Bronchus fibroblast of lung (primary cell): ENCODE measurements around the gene SEMG1. TPM values are rescaled to one million over a fixed set of nuclear protein-coding genes. Genes with fewer than 3 reads are reported as not detected.

Experiments used
- total RNA-seq: library from RNA; depleted of rRNA; stranded (reverse); fragments of >200 nt; gene quantifications from 2 replicates; pipeline ENCODE4 v1.2.3, GENCODE V29; 2015

Gene SEMG1, protein sequence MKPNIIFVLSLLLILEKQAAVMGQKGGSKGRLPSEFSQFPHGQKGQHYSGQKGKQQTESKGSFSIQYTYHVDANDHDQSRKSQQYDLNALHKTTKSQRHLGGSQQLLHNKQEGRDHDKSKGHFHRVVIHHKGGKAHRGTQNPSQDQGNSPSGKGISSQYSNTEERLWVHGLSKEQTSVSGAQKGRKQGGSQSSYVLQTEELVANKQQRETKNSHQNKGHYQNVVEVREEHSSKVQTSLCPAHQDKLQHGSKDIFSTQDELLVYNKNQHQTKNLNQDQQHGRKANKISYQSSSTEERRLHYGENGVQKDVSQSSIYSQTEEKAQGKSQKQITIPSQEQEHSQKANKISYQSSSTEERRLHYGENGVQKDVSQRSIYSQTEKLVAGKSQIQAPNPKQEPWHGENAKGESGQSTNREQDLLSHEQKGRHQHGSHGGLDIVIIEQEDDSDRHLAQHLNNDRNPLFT
- not detected in 2 replicates for total RNA-seq

DNA sequence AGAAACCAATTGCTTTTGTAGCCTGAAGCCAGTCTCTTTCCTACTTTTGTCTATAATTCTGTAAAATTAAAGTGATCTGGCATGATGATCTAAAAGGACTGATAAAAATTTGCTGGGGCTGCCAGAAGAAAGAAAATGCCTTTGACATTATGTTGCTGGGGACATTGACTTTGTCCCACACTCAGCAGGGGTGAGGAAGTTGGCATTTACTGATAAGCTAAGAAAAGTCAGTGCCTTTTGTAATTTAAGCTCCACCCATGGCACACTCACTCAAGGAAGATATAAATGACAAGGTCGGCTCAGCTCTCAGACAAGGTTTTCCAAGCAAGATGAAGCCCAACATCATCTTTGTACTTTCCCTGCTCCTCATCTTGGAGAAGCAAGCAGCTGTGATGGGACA, at the start of gene SEMG1:
TSS of gene SEMG1 (plus strand) at position 309 of the 400 bp plus-strand sequence. CDS start at position 330, 21 bp downstream.

DNA sequence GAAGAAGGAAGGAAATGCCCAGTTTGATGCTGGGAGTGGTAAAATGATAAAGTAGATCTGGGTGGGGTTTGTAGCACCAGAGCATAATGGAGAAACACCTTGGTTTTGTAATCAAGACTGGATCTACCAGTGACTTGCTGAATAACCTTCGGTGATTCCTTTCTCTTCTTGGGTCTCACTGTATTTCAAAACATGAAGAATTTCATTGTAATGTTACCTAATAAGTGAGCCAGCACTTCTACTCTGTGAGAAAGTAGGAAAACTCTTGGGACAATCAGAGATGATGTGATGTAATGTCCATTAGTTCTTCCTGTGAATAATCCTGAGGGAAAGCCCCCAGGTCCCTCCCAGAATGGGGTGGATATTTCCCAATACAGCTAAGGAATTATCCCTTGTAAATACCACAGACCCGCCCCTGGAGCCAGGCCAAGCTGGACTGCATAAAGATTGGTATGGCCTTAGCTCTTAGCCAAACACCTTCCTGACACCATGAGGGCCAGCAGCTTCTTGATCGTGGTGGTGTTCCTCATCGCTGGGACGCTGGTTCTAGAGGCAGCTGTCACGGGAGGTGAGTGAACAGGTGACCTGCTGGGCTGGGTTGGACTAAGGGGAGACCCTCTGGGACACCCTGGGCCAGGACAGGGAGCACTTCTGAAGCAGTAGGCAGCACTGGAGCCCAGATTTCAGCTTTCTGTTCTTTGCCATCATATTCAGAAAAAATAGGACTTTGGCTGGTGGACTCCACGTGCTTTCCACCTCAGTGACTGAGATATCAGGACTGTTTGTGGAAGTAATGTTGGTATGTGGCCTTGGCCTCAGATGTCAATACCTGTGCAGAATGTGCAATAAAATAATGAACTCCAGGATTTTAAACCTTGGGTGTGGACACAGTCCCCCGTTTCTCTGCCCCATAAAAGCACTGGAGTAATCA, 32.1 kb upstream of the SEMG1 start, which contains the start of gene PI3:
TSS of gene PI3 (plus strand) at position 469 of the 931 bp plus-strand sequence. CDS start at position 490, 21 bp downstream.

DNA sequence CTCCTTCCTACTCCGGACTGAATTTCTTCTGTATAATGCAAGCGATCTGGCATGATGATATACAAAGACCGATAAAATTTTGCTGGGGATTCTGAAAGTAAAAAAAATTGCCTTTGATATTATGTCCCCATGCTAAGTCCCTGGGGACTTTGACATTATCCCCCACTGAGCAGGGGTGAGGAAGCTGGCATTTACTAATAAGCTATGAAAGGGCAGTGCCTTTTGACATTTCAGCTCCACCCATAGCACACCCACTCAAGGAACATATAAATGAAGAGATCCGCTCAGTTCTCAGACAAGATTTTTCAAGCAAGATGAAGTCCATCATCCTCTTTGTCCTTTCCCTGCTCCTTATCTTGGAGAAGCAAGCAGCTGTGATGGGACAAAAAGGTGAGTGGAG, 14.2 kb downstream of the SEMG1 start, which contains the start of gene SEMG2:
TSS of gene SEMG2 (plus strand) at position 298 of the 400 bp plus-strand sequence. CDS start at position 315, 17 bp downstream.

DNA sequence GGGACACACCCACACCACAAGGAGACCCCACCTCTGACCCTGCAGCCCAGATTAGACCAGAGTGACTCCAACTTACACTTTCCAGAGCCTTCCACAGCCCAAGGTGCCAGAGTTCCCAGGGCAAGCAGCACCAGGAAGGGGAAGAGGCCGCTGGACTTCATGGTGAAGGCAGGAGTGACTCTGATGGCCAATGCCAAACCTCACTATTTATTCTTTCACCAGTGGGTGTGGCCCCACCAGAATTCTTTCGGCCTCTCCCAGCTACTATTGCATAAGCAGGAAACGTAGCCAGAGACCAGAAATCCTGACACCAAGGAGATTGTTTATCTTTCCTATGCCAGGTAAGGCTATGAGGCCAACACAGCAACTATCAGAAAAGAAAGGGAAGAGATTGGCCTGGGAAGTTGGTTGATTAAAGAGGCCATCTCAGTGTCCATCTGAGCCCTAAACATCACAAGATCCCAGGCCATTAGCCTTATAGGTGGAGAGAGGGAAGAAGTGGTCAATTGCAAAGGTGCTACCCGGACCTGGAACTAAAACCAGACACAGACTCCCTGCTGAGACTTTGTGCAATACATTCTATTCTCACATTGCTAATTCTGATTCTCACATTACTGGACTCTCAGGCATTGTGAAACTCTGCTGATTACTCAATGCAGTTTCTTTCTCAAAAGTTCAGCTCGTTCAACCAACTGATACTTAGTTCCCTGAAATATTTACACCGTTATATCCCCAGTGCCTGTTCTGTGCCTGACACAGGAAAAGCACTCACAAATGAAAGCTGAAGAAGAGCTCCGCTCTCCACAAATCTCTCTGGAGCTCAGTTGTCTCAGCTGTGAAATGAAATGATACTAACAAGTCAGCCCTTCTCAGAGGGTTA, 47.8 kb downstream of the SEMG1 start, which contains the start of gene SLPI:
TSS of gene SLPI (minus strand) at position 182 of the 880 bp plus-strand sequence. CDS start at position 161, 21 bp downstream.

Other genes starting within 250 kb of the SEMG1 start
- gene TOMM34, start 246.6 kb upstream of the SEMG1 start, total RNA-seq: 73.4 and 75.0 TPM in 2 replicates
- gene STK4, start 240.5 kb upstream of the SEMG1 start, total RNA-seq: 11.9 and 12.4 TPM in 2 replicates
- 0.30 and 0.34 TPM in 2 replicates for gene KCNS1, start 105.9 kb upstream of the SEMG1 start, total RNA-seq
- not detected in 2 replicates for gene WFDC5, start 91.9 kb upstream of the SEMG1 start, total RNA-seq
- not detected in 2 replicates for gene WFDC12, start 82.6 kb upstream of the SEMG1 start, total RNA-seq
- gene PI3, start 32.1 kb upstream of the SEMG1 start, total RNA-seq: not detected in 2 replicates
- gene SEMG2, start 14.3 kb downstream of the SEMG1 start, total RNA-seq: not detected in 2 replicates
- gene SLPI, start 47.5 kb downstream of the SEMG1 start, total RNA-seq: not detected in 2 replicates
- gene RBPJL, start 99.8 kb downstream of the SEMG1 start, total RNA-seq: not detected in 2 replicates
- gene MATN4, start 101.3 kb downstream of the SEMG1 start, total RNA-seq: not detected in 2 replicates
- gene SDC4, start 141.4 kb downstream of the SEMG1 start, total RNA-seq: 117 and 122 TPM in 2 replicates
- gene SYS1, start 156.1 kb downstream of the SEMG1 start, total RNA-seq: 29.1 and 38.7 TPM in 2 replicates
- not detected in 2 replicates for gene TP53TG5, start 171.3 kb downstream of the SEMG1 start, total RNA-seq
- 9.6 and 12.8 TPM in 2 replicates for gene DBNDD2, start 201.3 kb downstream of the SEMG1 start, total RNA-seq
- 91.5 and 94.7 TPM in 2 replicates for gene PIGT, start 209.1 kb downstream of the SEMG1 start, total RNA-seq